GM19035 (cell line): ENCODE measurements around the gene MAP3K10.
"Not testable (repeated sequence)": the region's sequence is repeated elsewhere in the genome, so short reads cannot be mapped to it uniquely, and the experiment has no call there.

Source experiments
- ATAC-seq: cut with Tn5 transposase; IDR thresholded peaks from one replicate; pipeline ENCODE4 v1.9.1; 2021; ENCODE audit not compliant: unreplicated experiment

Gene MAP3K10

DNA sequence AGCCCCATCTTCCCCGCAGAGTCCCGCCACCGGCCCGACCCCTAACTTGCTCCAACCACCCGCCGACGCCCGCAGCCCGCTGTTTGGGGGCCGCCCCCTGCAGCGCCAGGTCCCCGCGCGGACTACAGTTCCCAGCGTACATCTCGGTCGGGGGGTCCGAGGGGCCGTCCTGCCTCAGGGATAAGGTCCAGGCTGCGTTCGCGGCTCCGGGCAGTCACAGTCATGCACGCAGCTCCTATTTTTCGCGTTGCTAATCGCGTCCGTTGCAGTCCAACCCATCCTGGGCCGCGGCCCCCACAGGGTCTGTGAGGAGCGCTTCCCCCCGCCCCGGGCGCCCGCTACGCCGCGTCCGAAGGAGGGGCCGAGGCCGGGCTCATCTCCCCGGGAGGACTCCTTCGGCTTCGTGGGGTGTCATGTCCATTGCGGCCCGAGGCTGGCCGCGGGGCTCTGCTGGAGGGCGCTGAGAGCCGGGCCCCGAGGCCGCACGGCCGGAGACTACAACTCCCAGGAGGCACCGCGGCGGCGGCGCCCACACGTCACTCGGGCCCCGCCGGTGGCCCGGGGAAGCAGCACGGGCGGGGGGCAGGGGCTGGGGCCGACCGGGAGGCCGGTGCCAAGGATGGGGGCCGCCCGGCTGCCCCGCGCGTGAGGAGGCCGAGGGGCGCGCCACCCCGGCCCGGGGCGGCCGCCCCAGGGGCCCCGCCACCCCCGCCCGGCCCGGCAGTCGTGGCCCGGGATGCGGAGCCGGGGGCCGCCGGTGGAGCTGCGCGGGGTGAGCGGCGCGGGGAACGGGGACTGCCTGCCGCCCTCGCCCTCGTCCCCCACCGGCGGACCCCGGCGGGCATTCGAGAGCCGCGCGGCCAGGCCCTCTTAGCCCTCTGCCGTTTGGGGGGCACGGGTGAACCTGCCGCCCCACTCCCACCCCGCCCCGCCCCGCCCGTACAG lies at the start of gene MAP3K10:
MAP3K10 (plus strand) TSS at position 536 of the 945 bp plus-strand sequence. CDS start 606 bp downstream, outside the sequence.
- ATAC-seq, result peak; percentile 81

DNA sequence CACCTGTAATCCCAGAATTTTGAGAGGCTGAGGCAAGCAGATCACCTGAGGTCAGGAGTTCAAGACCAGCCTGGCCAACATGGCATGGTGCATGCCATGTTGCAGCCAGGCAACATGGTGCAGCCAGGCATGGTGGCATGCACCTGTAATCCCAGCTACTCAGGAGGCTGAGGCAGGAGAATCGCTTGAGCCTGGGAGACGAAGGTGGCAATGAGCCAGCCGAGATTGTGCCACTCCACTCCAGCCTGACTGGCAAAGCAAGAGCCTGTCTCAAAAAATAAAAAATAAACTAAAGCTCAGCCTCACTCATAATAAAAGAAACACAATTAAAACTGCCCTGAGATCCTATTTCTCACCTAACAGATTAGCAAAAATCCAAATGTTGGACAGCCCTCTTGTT lies 49.7 kb upstream of the MAP3K10 start:
- ATAC-seq, result no peak

DNA sequence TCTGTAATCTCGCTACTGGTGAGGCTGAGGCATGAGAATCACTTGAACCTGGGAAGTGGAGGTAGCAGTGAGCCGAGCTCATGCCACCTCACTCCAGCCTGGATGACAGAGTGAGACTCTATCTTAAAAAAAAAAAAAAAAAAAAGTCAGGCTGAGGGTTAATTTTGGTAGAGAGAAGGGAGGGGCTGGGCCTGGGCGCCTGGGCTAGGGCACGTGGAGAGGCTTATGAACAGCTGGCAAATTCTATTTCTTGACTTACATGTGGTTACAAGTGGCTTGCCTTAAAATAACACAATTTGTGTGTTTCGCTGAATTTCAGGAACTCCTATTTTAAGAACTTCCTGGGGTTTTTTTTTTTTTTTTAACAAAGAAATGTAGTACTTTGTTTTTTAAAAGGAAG lies 47.6 kb upstream of the MAP3K10 start:
- no peak for ATAC-seq

DNA sequence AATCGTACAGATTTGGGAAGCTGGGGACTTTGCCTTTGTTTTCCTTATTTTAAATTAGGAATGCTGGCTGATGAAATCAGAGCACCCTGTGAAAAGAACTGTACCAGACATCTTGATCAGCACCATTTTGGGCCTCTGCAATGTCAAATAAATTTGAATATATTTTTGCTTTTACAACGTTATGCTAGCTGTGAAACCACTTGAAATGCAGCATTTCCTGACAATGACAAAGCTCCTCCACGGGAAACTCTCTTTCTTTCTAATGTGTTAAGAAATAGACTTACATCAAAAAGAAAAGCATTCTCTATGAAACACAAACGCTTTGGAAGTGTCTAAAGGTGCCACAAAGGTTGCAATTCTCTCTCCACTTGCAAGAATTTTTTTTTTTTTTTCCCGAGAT lies 47.1 kb upstream of the MAP3K10 start:
- no peak for ATAC-seq

DNA sequence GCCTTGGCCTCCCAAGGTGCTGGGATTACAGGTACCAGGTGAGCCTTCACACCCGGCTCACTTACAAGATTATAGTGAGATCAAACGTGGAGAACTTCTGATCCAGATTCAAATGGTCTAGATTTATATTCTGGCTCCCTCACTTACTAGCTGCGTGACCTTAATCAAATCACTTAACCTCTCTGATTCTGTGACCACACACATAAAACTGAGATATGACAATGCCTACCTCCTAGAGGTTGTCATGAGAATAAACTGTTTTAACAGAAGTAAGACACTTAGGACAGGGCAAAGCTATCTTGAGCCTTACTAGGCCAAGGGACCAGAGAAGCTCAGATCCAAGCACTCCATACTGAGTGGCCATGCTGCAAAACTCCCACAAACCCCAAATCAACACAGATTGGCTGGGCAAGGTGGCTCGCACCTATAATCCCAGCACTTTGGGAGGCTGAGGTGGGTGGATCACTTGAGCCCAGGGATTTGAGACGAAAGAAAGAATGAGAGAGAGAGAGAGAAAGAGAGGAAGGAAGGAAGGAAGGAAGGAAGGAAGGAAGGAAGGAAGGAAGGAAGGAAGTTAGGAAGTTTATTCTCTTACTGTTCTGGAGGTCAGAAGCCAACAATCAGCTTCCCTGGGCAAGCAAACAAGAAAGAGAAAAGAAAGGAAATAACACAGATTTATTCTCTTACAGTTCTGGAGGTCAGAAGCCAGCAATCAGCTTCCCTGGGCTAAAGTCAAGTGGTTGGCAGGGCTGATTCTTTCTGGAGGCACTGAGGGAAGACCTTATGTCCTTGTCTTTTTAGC lies 46.1 kb upstream of the MAP3K10 start:
- ATAC-seq, result no peak

DNA sequence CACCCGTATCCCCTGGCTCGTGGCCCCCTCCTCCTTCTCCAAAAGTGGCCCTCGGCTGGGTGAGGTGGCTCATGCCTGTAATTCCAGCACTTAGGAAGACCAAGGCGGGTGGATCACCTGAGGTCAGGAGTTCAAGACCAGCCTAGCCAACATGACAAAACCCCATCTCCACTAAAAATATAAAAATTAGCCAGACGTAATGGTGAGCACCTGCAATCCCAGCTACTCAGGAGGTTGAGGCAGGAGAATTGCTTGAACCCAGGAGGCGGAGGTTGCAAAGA lies 45.5 kb upstream of the MAP3K10 start:
- ATAC-seq, result not testable (repeated sequence)

DNA sequence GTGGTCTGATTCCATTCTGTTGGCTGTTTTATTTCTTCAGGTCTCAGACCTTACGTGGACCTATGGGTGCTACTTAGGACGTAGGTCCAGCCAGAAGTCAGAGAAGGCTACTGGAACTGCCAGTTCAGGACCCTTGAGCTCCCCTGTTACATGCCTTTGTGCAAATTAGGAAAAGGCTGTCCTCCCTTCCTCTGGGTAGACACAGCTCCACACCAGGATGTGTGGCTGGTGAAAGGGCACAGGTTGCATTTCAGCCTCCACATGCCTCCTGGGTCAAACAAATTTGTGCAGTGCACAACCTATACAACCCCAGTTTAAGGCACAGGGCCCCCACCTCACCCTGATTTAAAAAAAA lies 43.9 kb upstream of the MAP3K10 start:
- ATAC-seq, result no peak

DNA sequence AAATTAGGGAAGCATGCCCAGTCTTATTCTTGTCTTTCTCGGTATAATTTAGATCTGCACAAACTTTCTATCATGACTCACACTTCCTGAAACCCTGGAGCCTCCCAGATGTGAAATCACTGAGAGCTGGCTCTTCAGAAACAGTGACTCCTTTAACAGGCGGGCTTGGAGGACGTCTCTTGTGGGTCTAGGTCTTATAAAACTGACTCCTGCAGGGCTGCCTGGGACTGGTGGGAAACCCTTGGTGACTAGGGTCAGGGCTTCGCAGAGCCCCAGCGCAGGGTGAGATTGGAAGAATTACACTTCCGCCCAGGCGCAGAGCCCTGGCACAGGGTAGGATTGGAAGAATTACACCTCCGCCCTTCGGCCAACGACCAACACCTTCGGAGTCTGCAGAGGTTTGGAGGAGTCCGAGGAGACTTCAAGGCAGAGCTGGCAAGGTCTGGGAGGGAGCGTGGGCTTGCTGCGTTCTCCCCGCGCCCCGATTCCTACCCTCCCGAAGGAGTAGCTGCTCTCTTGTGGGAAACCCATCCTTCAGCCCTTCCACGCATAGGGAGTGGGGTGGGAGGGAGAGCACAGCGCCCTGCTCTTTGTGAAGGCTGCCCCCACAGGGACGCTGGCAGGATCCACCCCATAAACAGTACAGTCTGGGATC lies 43.4 kb upstream of the MAP3K10 start:
- ATAC-seq, result no peak

DNA sequence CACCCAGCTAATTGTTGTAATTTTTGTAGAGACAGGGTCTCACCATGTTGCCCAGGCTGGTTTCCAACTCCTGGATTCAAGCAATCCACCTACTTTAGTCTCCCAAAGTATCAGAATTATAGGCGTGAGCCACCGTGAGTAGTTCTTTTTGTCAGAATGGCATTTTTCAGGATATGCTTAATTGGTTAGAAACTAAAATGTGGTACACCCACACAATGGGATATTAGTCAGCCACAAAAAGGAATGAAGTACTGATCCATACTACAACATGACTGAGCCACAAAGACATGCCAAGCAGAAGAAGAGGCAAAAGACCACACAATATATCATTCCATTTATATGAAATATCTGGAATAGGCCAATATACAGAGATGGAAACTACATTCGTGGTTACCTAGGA lies 41.7 kb upstream of the MAP3K10 start:
- no peak for ATAC-seq

DNA sequence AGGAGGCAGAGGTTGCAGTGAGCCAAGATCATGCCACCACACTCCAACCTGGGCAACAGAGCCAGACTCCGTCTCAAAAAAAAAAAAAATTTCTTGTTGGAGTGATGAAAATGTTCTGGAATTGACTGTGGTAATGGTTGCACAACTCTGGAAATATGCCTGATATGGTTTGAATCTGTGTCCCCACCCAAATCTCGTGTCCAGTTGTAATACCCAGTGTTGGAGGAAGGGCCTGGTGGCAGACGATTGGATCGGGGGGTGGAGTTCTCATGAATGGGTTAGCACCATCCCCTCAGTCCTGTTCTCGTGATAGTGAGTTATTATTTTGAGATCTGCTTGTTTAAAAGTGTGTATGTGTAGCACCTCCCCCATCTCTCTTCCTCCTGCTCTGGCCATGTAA lies 41.1 kb upstream of the MAP3K10 start:
- no peak for ATAC-seq

DNA sequence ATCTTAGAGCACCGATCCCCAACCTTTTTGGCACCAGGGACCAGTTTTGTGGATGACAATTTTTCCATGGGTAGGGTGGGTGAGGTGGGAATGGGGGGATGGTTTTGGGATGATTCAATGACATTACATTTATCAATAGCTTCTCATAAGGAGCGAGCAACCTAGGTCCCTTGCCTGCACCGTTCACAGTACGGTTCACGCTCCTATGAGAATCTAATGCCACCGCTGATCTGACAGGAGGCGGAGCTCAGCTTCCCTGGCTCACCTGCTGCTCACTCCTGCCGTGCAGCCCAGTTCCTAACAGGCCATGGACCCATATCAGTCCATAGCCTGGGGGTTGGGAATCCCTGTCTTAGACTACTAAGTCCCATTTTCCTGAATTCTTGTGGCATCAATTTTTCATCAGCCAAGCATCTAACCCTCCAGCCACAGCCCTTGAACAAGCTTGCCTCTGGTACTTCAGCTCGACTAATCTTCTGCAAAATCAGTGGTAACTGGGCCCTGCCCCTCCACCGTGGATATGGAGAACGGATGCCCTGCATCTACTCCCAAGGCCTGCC lies 37.0 kb upstream of the MAP3K10 start:
- ATAC-seq, result no peak

DNA sequence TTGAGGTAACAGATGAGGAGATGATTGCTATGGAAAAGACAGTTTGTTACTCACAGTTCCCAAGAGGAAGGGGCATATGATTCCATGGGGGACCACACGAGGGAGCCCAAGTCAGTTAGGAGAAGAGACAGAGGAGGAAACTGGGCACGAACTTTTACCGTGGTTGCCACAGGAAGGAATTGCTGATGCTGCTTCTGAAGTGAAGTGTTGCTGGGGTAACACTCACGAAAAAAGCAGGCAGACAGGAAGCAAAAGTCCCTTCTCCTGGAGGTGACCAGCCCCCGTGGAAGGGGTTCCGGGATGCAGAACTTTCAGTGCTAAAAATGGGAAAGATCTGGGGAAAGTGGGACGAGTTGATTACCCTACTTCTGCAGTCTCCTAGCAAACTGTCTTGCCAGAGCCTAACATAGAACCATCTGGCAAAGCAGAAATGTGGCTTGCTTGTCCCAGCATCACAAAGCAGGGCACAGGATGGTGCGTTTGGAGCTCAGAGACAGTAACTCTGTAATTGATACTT lies 35.4 kb upstream of the MAP3K10 start:
- ATAC-seq, result no peak

DNA sequence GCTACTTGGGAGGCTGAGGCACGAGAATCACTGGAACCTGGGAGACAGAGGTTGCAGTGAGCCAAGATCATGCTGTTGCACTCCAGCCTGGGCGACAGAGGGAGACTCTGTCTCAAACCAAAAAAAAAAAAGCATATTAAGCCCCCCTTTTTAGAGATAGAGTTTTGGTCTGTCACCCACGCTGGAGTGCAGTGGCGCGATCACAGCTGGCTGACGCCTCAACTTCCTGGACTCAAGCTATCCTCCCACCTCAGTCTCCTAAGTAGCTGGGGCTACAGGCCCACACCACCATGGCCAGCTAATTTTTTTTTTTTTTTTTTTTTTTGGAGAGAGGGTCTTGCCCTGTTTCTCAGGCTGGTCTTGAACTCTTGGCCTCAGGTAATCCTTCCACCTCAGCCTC lies 34.2 kb upstream of the MAP3K10 start:
- no peak for ATAC-seq

DNA sequence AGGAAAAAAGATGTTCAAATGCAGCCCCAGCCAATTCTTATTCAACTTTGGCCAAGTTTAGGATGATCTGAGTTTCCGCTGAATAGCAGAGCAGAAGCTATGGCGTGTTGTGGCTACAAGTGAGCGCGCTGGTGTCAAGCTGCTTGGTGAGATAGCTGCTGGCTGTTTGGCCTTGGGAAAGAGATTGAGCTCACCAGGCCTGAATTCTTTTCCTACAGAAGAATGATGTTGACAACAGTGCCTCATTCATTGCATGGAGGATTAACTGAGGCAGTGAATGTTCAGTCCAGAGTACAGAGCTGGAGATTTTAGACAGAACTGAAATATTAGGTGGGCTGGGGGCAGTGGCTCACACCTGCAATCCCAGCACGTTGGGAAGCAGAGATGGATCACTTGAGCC lies 31.5 kb upstream of the MAP3K10 start:
- ATAC-seq, result no peak

DNA sequence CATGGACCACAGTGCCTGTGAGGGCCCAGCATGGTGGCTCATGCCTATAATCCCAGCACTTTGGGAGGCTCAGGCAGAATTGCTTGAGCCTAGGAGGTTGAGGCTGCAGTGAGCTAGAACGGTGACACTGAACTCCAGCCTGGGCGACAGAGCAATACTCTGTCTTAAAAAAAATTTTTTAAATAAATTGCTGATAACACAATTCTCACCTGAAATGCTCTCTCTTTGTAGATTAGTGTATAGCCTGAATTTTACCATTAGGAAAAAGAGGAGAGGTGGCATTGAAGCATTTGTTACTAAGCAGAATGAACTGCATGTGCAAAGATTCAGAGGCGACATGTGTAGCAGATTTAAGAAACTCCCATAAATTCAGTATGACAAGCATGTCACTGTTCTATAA lies 29.1 kb upstream of the MAP3K10 start:
- no peak for ATAC-seq

DNA sequence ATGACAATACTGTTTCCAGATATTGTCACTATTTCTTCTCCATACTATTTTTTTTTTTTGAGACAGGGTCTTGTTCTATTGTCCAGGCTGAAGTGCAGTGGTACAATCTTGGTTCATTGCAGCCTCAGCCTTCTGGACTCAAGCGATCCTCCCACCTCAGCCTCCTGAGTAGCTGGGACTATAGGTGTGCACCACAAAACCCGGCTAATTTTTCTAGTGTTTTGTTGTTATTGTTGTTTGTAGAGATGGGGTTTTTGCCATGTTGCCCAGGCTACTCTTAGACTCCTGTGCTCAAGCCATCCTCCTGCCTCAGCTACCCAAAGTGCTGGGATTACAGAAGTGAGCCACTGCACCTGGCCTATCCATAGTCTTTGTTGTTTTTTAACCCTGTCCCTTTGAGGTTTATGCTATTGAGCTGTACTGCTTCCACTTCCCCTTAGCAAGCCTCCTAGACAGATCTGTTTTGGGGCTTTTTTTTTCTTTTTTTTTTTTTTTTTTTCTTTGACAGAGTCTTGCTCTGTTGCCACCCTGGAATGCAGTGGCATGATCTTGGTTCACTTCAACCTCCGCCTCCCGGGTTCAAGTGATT lies 27.6 kb upstream of the MAP3K10 start:
- ATAC-seq, result no peak

DNA sequence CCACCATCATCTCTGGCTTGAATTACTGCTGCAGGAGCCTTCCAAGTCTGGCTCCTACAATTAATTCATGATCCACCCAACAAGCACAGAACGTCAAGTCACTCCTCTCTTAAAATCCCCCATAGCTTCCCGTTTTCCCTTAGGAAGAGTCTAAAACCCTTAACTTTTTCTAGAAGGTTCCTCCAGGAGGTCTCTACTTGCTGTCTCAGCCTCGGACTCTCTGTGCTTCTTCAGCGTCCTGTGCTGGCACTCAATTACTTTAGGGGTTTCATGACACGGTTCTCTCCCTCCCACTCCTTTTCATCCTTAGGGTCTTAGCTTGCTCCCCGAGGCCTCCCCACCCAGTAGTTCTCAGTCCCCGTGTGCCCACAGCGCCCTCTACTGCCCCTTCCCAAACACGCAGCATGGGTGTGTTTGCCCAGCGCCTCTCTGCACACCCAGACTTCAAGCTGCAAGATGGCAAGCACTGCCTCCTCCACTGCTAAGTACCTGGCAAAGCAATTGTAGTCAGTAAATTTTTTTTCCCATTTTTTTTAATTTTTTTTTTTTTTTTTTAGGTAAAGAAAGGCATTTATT lies 25.8 kb upstream of the MAP3K10 start:
- no peak for ATAC-seq

DNA sequence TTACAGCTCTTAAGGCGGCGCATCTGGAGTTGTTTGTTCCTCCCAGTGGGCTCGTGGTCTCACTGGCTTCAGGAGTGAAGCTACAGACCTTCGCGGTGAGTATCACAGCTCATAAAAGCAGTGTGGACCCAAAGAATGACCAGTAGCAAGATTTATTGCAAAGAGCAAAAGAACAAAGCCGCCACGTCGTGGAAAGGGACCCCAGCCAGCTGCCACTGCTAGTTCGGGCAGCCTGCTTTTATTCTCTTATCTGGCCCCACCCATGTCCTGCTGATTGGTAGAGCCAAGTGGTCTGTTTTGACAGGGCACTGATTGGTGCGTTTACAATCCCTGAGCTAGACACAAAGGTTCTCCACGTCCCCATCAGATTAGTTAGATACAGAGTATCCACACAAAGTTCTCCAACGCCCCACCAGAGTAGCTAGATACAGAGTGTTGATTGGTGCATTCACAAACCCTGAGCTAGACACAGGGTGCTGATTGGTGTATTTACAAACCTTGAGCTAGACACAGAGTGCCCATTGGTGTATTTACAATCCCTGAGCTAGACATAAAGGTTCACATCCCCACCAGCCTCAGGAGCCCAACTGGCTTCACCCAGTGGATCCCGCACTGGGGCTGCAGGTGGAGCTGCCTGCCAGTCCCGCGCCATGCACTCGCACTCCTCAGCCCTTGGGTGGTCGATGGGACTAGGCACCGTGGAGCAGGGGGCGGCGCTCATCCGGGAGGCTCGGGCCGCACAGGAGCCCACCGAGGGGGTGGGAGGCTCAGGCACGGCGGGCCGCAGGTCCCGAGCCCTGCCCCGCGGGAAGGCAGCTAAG lies 21.5 kb upstream of the MAP3K10 start:
- ATAC-seq, result not testable (repeated sequence)

DNA sequence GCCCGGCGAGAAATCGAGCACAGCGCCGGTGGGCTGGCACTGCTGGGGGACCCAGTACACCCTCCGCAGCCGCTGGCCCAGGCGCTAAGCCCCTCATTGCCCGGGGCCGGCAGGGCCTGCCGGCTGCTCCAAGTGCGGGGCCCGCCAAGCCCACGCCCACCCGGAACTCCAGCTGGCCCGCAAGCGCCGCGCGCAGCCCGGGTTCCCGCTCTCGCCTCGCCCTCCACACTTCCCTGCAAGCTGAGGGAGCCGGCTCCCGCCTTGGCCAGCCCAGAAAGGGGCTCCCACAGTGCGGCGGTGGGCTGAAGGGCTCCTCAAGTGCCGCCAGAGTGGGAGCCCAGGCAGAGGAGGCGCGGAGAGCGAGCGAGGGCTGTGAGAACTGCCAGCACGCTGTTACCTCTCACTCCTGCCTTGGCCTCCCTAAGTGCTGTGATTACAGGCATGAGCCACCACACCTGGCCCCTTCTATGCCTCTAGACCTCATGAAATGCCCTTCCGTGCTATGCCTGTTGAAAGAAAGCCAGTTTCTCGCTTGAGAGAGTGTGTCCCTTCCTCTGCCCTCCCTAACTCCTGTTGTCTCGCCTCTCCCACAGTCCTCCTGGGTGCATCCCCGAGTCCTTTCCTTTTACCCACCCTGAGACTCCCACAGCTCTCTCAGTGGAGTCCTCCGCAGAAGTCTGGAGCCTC lies 20.8 kb upstream of the MAP3K10 start:
- not testable (repeated sequence) for ATAC-seq
